ENCODE data around the gene TMEM222.

GRCh38 chr1:27332536-27333281 is 10.7 kb downstream of the TMEM222 start:
- TF ChIP-seq CTCF (IDR thresholded peaks at IDR 0.05) (peak; percentile 76 to 86 (median 83)), POLR2A (IDR thresholded peaks at IDR 0.05) (no peak)
